SK-N-SH (cell line): ENCODE results near the gene MACROD2.

Source experiments
- CTCF ChIP-seq: fragments of 200-600 bp; sonication (generic); IDR thresholded peaks from 2 replicates; pipeline ENCODE4 v1.6.1; 2017; ENCODE audit warnings: antibody characterized with exemption, mild to moderate bottlenecking, moderate library complexity
- EP300 ChIP-seq, 2 experiments: IDR thresholded peaks; 2 replicates each; pipeline versions ENCODE4 v1.4.0 to v1.6.1; 2012; ENCODE audit warnings: borderline replicate concordance in 1 of 2, low read depth in 1 of 2, low read length in 1 of 2
- EZH2phosphoT487 ChIP-seq: fragments of 200-600 bp; sonication (generic); IDR thresholded peaks from 2 replicates; pipeline ENCODE4 v1.6.1; 2017; ENCODE audit warnings: low read depth, mixed run types, mild to moderate bottlenecking, antibody characterized with exemption, moderate library complexity, borderline replicate concordance
- MEF2A ChIP-seq: IDR thresholded peaks from 2 replicates; pipeline ENCODE4 v1.4.0; 2012; ENCODE audit warnings: low read depth, borderline replicate concordance
- POLR2AphosphoS5 ChIP-seq: IDR thresholded peaks from 2 replicates; pipeline ENCODE4 v1.6.1; 2012; ENCODE audit warnings: low read depth, low read length
- RAD21 ChIP-seq: IDR thresholded peaks from 2 replicates; pipeline ENCODE4 v1.6.1; 2012; ENCODE audit warnings: mild to moderate bottlenecking, low read length
- SIN3A ChIP-seq: IDR thresholded peaks from 2 replicates; pipeline ENCODE4 v1.6.1; 2012; ENCODE audit warnings: low read depth, mild to moderate bottlenecking, low read length, moderate library complexity, borderline replicate concordance
- SMC3 ChIP-seq: IDR thresholded peaks from 2 replicates; pipeline ENCODE4 v1.6.1; 2012; ENCODE audit warnings: low read depth, low read length, improper control_type of control experiment
- TAF1 ChIP-seq: IDR thresholded peaks from 2 replicates; pipeline ENCODE4 v1.6.1; 2012; ENCODE audit warnings: low read depth, mild to moderate bottlenecking, low read length, moderate library complexity, borderline replicate concordance
- ZBTB33 ChIP-seq: IDR thresholded peaks from 2 replicates; pipeline ENCODE4 v1.4.0; 2012; ENCODE audit warnings: low read depth, borderline replicate concordance
- TF ChIP-seq, protein P1 (sequence below): fragments of 150-350 bp; IDR thresholded peaks from 2 replicates; pipeline ENCODE4 v1.6.1; 2017; ENCODE audit warnings: antibody characterized with exemption, low read length, low read depth, borderline replicate concordance
- TF ChIP-seq, protein P2 (sequence below): IDR thresholded peaks from 2 replicates; pipeline ENCODE4 v1.4.0; 2012; ENCODE audit warnings: low read depth

DNA sequence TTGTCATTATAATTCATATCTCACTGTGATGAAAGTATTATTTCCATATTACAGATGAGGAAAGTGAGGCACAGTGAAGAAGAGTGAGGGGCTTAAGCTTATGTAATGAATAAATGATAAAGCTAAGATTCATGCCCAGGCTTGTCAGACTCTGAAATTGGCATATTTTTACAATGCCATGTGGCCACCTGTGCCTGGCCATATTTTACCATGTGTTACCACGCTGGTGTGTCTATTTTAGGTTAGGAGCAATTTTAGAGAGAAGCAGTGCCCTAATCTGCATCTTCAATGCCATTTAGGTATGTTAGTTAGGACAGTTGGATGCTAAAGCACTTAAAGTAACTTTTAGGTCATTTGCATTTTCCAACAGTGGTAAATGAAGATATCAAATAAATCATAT is 530.1 kb downstream of the MACROD2 start:
- TF ChIP-seq TAF1 (no peak), CTCF (no peak), SIN3A (no peak), SMC3 (no peak), RAD21 (no peak), MEF2A (no peak), EZH2phosphoT487 (no peak), ZBTB33 (no peak), EP300 (IDR thresholded peaks at IDR 0.05; ENCODE audit: borderline replicate concordance in 1 of 2, low read depth in 1 of 2, low read length in 1 of 2) (no peak), POLR2AphosphoS5 (no peak)
- TF ChIP-seq, protein P1, sequence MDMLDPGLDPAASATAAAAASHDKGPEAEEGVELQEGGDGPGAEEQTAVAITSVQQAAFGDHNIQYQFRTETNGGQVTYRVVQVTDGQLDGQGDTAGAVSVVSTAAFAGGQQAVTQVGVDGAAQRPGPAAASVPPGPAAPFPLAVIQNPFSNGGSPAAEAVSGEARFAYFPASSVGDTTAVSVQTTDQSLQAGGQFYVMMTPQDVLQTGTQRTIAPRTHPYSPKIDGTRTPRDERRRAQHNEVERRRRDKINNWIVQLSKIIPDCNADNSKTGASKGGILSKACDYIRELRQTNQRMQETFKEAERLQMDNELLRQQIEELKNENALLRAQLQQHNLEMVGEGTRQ = no peak
- TF ChIP-seq, protein P2, sequence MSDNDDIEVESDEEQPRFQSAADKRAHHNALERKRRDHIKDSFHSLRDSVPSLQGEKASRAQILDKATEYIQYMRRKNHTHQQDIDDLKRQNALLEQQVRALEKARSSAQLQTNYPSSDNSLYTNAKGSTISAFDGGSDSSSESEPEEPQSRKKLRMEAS = no peak
